NCI-H1694 (cell line): Measurements from ENCODE around the gene USP43.

Experiments
- DNase-seq: peaks from one replicate; lab custom pipeline; 2025; lab: John Stamatoyannopoulos, UW

Gene USP43

DNA sequence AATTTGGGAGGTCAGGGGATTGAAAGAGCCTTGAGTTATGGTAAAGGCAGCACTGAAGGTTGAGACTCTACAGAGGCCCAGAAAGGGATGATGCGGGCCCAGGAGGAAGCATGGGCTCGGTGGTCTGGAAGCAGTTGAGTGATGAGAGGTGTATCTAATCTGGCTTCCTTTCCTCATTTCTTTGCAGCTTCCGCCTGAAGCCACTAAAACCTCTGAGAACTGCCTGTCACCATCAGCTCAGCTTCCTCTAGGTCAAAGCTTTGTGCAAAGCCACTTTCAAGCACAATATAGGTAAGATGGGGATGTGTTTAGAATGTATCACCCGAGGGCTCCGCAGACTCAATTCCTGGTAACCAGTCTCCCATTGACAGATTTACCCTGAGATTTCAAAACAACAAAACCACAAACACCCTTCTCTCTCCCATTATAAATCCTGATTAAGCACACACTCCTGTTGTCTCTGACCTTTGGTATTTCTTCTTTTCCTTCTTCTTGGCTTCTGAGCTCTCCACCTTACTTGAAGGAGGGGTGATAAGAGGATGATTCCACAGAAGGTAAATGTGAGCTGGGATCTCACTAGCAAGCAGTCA lies 21.2 kb downstream of the USP43 start:
- no peak for DNase-seq

DNA sequence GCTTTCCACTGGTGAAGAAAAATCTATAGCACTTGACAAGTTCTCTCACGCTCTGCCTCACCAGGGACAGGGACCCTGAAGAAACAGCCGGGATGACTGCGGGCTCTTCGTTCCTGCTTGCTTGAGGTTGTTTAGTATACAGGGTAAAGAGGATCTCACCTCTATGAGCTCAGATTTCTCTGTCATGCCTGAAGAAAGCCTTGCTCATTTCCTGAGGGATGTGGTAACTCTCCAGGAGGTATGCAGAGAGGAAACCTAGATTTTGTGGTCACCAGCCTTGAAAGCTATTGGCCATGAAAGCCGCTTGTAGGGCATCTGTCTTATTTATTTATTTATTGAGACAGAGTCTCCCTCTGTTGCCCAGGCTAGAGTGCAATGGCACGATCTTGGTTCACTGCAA lies 23.2 kb downstream of the USP43 start:
- no peak for DNase-seq

DNA sequence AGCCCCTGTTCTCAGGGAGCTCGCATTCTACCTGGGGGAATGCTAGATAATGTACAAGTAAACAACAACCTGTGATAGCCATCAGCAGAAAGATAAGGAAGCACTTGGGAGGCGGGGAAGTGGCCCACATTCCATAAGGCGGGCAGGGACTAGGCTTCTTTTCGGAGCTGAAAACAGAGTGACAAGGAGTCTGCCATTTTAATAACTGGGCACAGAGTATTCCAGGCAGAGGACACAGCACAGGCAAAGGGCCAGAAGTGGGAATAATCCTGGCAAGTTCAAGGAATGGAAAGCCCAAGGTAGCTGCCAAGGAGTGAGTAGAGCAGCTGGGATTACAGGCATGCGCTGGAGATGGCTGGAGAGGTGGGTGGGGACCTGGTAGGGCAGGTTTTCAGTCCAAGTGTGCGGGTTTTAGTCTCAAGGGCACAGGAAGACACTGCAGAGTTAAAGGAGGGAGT lies 24.3 kb downstream of the USP43 start:
- no peak for DNase-seq

GRCh38 chr17:9670596-9670995 lies 25.3 kb downstream of the USP43 start:
- no peak for DNase-seq

DNA sequence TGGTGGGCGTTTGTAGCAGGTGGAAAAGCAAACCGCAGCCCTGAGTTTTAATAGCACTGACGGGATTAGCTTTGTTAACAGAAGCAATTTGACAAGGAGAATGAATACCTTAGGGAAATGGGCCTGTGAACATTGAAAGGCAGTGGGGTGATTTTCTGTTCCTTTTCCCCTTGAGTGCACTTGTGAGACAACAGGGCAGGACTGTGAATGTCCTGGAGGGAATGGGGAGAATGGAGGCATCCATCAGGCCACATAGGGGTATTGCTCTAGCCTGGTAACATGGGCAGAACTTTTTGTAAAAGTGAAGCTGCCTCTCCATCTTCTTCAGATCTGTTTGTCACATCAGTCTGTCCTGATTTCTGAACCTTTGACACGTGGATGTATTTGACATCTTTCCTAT lies 26.2 kb downstream of the USP43 start:
- DNase-seq, result no peak

GRCh38 chr17:9672266-9672665 lies 26.9 kb downstream of the USP43 start:
- DNase-seq, result no peak

DNA sequence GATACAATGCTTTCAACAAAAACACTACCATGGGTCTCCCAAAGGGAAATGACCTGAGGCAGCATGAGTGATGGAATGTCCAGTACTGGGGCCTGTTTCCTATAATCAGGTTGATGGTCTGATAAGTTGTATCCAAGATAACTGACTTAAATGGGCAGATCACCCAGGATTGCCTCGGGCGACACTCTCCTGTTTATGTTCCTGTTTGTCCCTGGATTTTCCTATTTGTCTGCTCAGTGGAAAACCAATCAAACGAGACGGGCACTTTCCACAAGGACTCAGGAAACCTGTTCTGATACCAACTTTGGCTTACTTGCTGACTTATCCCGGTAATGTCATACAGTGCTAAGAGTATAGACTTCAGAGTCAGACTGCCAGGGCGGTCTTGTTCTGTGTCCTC lies 27.4 kb downstream of the USP43 start:
- DNase-seq, result no peak

GRCh38 chr17:9676084-9676483 lies 30.8 kb downstream of the USP43 start:
- no peak for DNase-seq

GRCh38 chr17:9676820-9677310 lies 31.5 kb downstream of the USP43 start:
- DNase-seq, result no peak

GRCh38 chr17:9677411-9677810 lies 32.1 kb downstream of the USP43 start:
- no peak for DNase-seq

- no peak for DNase-seq
These were observed 32.6 kb downstream of the USP43 start for GRCh38 chr17:9677896-9678295.

GRCh38 chr17:9684955-9685621 lies 39.8 kb downstream of the USP43 start:
- no peak for DNase-seq

GRCh38 chr17:9693755-9694154 lies 48.4 kb downstream of the USP43 start:
- DNase-seq, result no peak

GRCh38 chr17:9696279-9697044 lies 51.1 kb downstream of the USP43 start:
- DNase-seq, result no peak

DNA sequence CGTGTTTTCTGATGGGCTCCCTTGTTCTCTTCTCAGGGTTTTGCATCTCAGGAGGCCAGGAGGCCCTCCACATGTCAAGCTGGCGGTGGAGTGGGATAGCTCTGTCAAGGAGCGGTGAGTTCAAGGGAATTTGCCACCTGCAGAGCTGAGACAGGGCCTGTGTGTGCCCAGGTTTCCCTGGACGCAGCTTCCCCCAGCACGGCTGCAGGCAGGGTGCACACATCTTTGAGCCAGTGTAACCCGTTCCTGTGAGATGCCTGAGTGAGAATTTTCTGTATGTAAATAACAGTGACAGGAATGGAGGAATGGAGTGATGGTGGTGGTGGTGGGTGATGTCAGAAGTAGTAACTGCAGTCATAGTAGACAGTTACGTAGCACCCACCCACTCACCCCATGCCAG lies 54.8 kb downstream of the USP43 start:
- no peak for DNase-seq

- DNase-seq, result no peak
These were observed 55.6 kb downstream of the USP43 start for GRCh38 chr17:9700754-9701476.

GRCh38 chr17:9702482-9702881 lies 57.2 kb downstream of the USP43 start:
- DNase-seq, result no peak

GRCh38 chr17:9702914-9703780 lies 57.8 kb downstream of the USP43 start:
- DNase-seq, result no peak

- DNase-seq, result no peak
These were observed 58.4 kb downstream of the USP43 start for GRCh38 chr17:9703781-9704082.

DNA sequence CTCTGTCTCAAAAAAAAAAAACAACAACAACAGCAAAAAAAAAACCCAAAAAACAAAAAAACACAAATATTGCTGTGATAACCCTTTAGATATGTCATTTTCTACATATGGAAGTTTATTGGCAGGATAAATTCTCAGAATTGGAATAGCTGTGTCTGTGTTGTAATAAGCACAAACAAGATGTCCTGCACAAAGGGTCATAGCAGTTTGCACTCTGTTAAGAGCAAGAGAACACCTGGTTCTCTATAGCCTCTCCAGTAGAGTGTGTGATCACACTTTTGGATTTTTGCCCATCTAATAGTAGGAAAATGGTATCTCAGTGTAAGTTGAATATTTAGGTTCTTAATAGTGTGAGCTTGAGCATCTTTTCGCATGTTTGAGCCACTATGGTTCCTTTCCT lies 60.4 kb downstream of the USP43 start:
- no peak for DNase-seq

DNA sequence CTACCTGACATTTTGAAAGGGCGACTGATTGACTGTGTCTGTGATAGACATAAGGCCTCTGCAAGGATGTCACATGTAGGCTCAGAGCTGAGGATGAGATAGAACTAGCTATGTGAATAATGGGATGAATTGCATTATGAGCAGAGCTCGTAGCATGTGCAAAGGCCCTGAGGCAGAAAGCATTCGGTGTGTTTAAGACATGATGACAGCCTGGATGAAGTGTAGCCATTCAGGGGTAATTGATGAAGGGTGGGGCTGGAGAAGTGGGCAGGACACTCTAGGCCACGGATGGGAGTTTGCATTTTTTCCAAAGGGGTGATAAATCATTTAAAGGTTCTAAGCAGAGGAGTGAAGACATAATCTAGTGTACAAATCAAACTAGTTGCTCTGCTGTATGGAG lies 62.6 kb downstream of the USP43 start:
- DNase-seq, result no peak

DNA sequence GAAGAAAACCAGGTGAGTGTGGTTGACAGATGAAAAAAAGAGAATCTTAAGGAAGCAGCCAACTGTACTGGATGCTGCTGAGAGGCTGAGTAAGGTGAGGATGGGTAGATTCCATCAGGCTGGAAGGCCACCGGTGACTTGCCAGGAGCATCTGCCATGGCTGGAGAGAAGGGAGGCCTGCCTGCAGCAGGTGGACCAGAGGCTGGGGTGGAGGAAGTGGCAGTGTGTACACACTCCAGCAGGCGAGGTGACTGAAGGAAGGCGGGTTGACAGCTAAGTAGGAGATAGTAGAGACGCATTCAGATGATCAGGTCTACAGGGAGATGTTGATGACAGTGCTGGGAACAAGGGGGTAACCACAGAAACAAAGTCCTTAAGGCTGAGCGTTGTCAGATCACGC lies 69.5 kb downstream of the USP43 start:
- DNase-seq, result no peak
